Thymus (tissue), 11 donors: ENCODE data around the gene GNAQ. TPM values are rescaled to one million over a fixed set of nuclear protein-coding genes. Genes with fewer than 3 reads are reported as not detected.

Experiments
- DNase-seq, 9 donors: peaks; one replicate each; pipeline ENCODE4 v3.0.0-alpha.2; 2013; ENCODE audit warnings: low spot score in 9 of 9, low read depth in 6 of 9, missing footprints in 1 of 9
- H3K27ac ChIP-seq, 2 donors: one replicate each; pipeline ENCODE4 v1.5.1; 2013; ENCODE audit warnings: control low read depth in 1 of 2, low read depth in 1 of 2, low read length in 1 of 2, mild to moderate bottlenecking in 1 of 2, moderate library complexity in 1 of 2
- H3K27me3 ChIP-seq, 2 donors: one replicate each; pipeline ENCODE4 v1.5.1; 2013; ENCODE audit warnings: low read length in 1 of 2; ENCODE audit not compliant: control insufficient read depth in 2 of 2, insufficient read depth in 1 of 2
- H3K36me3 ChIP-seq, 2 donors: one replicate each; pipeline ENCODE4 v1.5.1; 2013; ENCODE audit warnings: low read length in 1 of 2, mild to moderate bottlenecking in 1 of 2, moderate library complexity in 1 of 2; ENCODE audit not compliant: control insufficient read depth in 2 of 2, insufficient read depth in 2 of 2
- H3K4me1 ChIP-seq, 2 donors: one replicate each; pipeline ENCODE4 v1.5.1; 2013; ENCODE audit warnings: low read length in 2 of 2; ENCODE audit not compliant: control insufficient read depth in 2 of 2, insufficient read depth in 2 of 2
- H3K4me3 ChIP-seq, 2 donors: one replicate each; pipeline ENCODE4 v1.5.1; 2013; ENCODE audit warnings: low read length in 2 of 2, control low read depth in 1 of 2, mild to moderate bottlenecking in 1 of 2
- H3K9me3 ChIP-seq, 2 donors: one replicate each; pipeline ENCODE4 v1.5.1; 2013; ENCODE audit warnings: low read length in 1 of 2, mild to moderate bottlenecking in 1 of 2; ENCODE audit not compliant: control insufficient read depth in 2 of 2, insufficient read depth in 1 of 2
- WGBS: extraction: QIAGEN DNeasy Blood & Tissue Kit; methylation state at CpG from one replicate; pipeline ENCODE4 v1.1.7; 2013; 5-methylcytosine and 5-hydroxymethylcytosine counted together
- polyA plus RNA-seq: library from polyadenylated mRNA; stranded (reverse); fragments of 200-250 nt; gene quantifications from one replicate; pipeline ENCODE4 v1.2.3, GENCODE V29; 2013
- total RNA-seq: library from RNA; stranded (reverse); fragments of 120-200 nt; gene quantifications from one replicate; pipeline ENCODE4 v1.2.4, GENCODE V29; 2013
- donor health status: healthy.

Gene GNAQ
- total and polyA plus RNA-seq, 2 donors: 18.7 to 23.5 TPM

- no peak overlapping the region for H3K4me3 ChIP-seq
- H3K4me1 ChIP-seq: peaks cover 3 to 15% of the 10 kb centered on the region in 2 donors
- no peak overlapping the region for H3K27ac ChIP-seq
- H3K27me3 ChIP-seq: no peaks in the 10 kb centered on the region
- H3K36me3 ChIP-seq: no peaks in the 10 kb centered on the region
- H3K9me3 ChIP-seq: no peaks in the 10 kb centered on the region
- 27% methylated on average over 10 of the region's 10 CpGs for WGBS
- DNase-seq: peak in 8 of 9 donors; percentile 61 to 88 (median 78)
These were observed 3.9 kb upstream of the GNAQ start for GRCh38 chr9:78035383-78035993.

DNA sequence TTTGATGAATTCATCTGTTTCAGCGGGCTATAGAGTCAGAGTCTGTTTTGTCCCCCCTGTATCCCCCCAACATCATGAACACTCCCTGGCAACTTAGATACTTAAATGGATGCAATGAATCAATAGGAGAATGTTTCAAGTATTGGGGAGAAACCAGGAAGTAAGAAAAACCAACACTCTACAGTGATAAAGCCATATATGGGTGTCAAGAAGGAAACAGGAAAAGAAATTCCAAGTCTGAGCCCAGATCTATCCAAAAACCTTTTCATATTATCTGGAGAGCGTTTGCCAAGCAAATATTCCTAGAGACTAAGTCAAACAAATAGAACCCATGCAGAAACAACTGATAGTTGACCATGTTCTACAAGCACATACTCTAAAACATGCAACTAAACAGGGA, 2.3 kb upstream of the GNAQ start:
- Histone ChIP-seq H3K4me3 (no peak overlapping the region), H3K36me3 (no peaks in the 10 kb centered on the region), H3K9me3 (no peaks in the 10 kb centered on the region), H3K27ac (no peak overlapping the region), H3K27me3 (no peaks in the 10 kb centered on the region), H3K4me1 (peaks cover 3 to 18% of the 10 kb centered on the region in 2 donors)
- 97% methylated on average over 2 of the region's 2 CpGs for WGBS
- DNase-seq: no peak

- Histone ChIP-seq H3K4me1 (peaks cover 3 to 18% of the 10 kb centered on the region in 2 donors), H3K9me3 (no peaks in the 10 kb centered on the region), H3K36me3 (no peaks in the 10 kb centered on the region), H3K27ac (peak overlapping the region; percentile 72 to 97), H3K27me3 (no peaks in the 10 kb centered on the region), H3K4me3 (peak overlapping the region; percentile 60 to 93)
- 3% methylated on average over 14 of the region's 14 CpGs for WGBS
- DNase-seq: peak in 7 of 9 donors; percentile 34 to 81 (median 55)
These were observed 1.3 kb upstream of the GNAQ start for GRCh38 chr9:78032730-78033457.

DNA sequence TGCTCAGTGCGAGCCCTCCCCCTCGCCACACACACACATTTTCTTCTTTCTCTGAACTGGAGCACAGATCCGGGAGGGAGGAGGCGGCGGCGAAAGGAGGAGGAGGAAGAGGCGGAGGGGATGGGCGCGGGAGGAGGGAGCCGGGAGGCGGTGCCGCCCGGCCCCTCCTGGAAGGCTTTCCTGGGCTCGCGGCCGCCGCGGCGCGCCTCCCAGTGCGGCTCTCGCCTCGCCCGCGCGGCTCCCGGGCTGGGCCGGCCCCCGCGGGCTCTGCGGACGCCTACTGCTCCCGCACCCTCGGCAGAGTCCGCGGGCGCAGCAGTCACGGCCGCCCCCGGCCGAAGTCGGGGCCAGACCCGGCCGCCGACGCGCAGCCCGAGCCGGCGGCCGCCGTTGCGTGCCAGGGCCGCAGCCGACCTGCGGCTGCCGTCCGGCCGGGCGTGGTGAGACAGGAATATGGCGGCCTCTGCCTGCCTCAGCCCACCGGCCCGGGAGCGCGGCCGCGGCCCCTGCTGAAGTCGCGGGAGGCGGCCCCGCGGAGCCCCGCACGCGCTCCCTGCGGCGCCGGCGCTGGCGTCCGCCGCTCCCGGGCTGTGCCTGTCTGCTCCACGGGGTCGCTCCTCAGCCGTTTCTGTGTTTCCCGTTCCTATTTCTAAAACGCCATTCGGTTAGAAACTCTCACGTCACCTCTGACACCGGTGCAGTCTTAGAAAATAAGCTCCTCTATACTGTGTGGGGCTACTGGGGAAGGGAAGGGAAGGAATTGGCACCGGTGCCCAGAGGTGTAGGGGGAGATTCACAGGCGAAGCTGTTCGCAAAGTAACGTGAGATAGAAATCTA, 500 bp upstream of the GNAQ start:
- Histone ChIP-seq H3K27me3 (no peaks in the 10 kb centered on the region), H3K4me3 (peak overlapping the region; percentile 60 to 93), H3K36me3 (no peaks in the 10 kb centered on the region), H3K27ac (peak overlapping the region; percentile 72 to 97), H3K4me1 (peaks cover 3 to 18% of the 10 kb centered on the region in 2 donors), H3K9me3 (no peaks in the 10 kb centered on the region)
- WGBS: under 1% methylated on average over 95 of the region's 95 CpGs
- DNase-seq: peak in 7 of 9 donors; percentile 63 to 90 (median 77)

GRCh38 chr9:78030553-78031443, 813 bp downstream of the GNAQ start:
- Histone ChIP-seq H3K27me3 (no peaks in the 10 kb centered on the region), H3K9me3 (no peaks in the 10 kb centered on the region), H3K36me3 (no peaks in the 10 kb centered on the region), H3K4me1 (peaks cover 3 to 18% of the 10 kb centered on the region in 2 donors), H3K27ac (peak overlapping the region; percentile 95 to 97), H3K4me3 (peak overlapping the region; percentile 93)
- peak in 7 of 9 donors; percentile 65 to 85 (median 72) for DNase-seq
- 1% methylated on average over 91 of the region's 91 CpGs for WGBS

GRCh38 chr9:78030296-78030552, 1.4 kb downstream of the GNAQ start:
- peaks cover 3 to 16% of the 10 kb centered on the region in 2 donors for H3K4me1 ChIP-seq
- H3K9me3 ChIP-seq: no peaks in the 10 kb centered on the region
- no peaks in the 10 kb centered on the region for H3K27me3 ChIP-seq
- H3K4me3 ChIP-seq: peak overlapping the region; percentile 93
- WGBS: under 1% methylated on average over 8 of the region's 8 CpGs
- DNase-seq: peak in 5 of 9 donors; percentile 30 to 71 (median 41)
- H3K36me3 ChIP-seq: no peaks in the 10 kb centered on the region
- H3K27ac ChIP-seq: peak overlapping the region; percentile 95 to 97

DNA sequence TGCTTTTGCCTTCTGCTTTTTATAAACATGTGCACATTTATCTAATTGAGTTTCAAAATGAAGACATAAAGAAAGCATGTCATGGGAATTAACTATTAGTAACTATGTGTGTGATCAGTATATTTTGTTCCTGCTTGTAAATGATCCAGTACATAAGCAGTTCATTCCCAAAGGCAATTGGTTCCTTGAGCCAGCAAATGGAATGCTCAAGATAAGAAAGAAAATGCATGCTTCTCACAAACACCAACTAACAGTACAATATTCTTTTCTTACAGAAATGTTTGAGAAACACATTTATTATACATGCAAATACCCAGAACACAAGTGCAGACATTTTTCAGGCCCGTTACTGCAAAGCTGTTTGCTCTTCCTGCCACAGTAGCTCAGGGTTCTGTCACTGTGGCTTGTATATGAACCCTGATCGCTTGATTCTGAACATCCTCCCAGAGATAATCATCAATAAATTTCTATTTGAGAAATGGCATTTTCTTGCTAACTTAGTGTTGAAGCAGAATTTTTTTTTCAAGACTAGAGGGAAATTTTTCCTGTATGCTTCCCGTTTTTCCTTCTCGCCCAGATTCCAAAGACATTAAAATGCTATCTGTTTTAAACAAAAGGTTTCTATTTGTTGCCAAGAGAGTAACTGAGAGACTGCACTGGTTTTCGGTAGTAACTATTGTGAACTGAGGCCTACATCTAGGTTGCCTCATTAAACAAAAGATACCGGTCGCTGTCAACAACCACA, 1.9 kb downstream of the GNAQ start:
- Histone ChIP-seq H3K4me1 (peaks cover 0 to 12% of the 10 kb centered on the region in 2 donors), H3K27ac (peak overlapping the region; percentile 95 to 97), H3K9me3 (no peaks in the 10 kb centered on the region), H3K4me3 (peak overlapping the region; percentile 93), H3K36me3 (no peaks in the 10 kb centered on the region), H3K27me3 (no peaks in the 10 kb centered on the region)
- under 1% methylated on average over 7 of the region's 7 CpGs for WGBS
- peak in 7 of 9 donors; percentile 33 to 77 (median 49) for DNase-seq

DNA sequence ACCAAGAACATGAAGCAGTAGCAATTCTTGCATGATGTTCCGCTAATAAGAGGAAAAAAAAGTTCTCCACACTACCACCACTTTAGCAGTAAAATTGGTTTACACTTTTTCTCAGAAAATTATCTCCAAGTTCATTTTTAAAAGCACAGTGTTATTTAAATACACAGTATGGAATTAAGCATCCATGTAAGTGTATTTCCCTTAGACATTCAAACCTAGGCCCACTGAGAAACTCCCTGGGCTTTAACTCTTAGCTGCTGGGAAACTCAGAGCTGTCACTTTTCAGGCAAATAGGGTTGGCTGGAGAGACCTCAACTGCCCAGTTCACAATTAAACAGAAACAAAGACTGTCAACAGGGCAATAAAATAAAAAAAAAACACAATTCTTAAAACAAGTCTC, 2.7 kb downstream of the GNAQ start:
- H3K27ac ChIP-seq: peak overlapping the region; percentile 81 to 95
- H3K36me3 ChIP-seq: peaks cover 0 to 3% of the 10 kb centered on the region in 2 donors
- 65% methylated on average over 1 of the region's 1 CpG for WGBS
- H3K27me3 ChIP-seq: no peaks in the 10 kb centered on the region
- peak overlapping the region; percentile 93 for H3K4me3 ChIP-seq
- DNase-seq: no peak
- H3K4me1 ChIP-seq: peaks cover 0 to 12% of the 10 kb centered on the region in 2 donors
- no peaks in the 10 kb centered on the region for H3K9me3 ChIP-seq
